T-helper 22 cell (primary cell): ENCODE data around the gene FAM193B.

Experiments
- DNase-seq: peaks from one replicate; pipeline ENCODE4 v3.0.0-alpha.2; 2020; ENCODE audit warnings: low read depth

The FAM193B gene

DNA sequence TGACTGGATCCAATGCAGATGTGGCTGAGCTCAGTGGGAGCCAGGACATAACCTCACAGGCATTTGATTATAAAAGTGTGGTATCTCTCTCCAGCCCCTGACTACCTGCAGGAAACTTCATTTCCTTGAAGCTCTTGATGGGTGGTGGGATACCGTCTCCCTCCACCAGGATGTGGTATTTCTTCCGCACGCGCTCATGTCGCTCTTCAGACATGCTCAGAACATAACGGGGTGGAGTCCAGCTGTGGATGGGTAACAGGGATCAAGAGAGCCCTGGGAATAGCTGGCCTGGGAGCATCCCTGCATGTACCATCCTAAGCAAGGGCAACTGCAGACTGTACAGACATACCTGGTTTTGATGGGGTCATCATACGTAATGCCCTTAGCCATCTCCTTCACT, 38.8 kb downstream of the FAM193B start:
- DNase-seq: no peak

DNA sequence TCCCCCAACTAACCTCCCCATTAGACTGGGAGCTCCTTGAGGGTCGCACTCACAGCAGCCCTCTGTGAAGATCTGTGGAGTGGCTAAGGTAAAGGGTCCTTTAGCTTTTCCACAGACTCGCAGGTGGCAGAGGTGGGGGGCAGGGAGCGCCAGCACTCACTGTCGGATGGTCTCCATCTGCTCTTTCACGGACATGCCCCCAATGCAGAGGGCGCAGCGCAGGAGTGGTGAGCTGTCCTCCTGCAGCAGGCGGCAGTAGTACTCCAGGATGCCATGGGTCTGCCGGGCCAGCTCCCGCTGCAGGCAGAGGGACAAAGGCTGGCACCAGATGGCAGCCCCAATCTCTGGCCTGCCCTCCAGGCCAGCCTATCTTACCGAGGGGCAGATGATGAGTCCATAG, 39.8 kb downstream of the FAM193B start:
- no peak for DNase-seq

DNA sequence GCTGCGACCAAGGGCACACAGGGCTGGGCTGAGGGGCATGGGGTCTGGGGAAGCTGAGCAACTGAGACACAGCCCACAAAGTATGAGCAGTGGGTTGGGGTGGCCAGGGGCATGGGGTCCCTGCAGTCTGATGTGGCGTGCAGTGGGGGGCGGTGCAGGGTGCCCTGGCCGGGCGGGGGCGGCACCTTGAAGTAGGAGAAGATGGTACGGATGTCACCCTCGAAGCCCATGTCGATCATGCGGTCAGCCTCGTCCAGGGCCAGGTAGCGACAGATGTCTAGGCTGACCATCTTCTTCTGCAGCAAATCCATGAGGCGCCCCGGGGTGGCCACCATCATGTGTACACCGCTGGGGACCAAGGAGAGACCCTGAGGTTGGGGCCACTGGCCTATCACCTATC, 40.9 kb downstream of the FAM193B start:
- DNase-seq: no peak

DNA sequence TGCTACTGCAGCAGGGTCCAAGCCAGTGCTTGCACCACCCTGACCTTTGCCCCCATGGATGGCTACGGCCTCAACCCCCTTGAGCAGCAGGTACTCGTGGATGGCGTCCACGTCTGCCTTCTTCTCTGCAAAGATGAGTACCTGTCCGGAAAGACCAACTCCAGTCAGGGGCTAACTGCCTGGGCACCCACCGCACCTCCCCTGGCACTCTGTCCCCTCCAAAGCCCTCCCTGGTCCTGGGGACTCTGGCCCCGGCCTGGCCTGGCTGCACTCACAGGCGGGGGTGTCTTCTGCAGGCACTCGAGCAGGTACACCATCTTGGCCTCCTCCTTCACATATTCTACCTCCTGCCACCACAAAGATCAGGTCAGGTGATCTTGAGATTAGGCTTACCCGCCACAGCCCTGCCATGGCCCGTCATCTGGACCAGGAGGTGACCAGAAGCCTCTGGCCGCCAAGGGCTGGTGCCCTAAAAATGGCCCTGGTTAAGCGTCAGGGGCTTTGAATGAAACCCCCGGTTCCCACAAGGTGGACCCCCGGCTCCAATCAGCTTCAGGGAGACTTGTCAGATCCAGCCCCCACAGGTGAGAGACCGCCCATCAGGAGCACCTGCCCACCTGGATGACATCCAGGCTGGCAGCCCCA, 41.5 kb downstream of the FAM193B start:
- no peak for DNase-seq

DNA sequence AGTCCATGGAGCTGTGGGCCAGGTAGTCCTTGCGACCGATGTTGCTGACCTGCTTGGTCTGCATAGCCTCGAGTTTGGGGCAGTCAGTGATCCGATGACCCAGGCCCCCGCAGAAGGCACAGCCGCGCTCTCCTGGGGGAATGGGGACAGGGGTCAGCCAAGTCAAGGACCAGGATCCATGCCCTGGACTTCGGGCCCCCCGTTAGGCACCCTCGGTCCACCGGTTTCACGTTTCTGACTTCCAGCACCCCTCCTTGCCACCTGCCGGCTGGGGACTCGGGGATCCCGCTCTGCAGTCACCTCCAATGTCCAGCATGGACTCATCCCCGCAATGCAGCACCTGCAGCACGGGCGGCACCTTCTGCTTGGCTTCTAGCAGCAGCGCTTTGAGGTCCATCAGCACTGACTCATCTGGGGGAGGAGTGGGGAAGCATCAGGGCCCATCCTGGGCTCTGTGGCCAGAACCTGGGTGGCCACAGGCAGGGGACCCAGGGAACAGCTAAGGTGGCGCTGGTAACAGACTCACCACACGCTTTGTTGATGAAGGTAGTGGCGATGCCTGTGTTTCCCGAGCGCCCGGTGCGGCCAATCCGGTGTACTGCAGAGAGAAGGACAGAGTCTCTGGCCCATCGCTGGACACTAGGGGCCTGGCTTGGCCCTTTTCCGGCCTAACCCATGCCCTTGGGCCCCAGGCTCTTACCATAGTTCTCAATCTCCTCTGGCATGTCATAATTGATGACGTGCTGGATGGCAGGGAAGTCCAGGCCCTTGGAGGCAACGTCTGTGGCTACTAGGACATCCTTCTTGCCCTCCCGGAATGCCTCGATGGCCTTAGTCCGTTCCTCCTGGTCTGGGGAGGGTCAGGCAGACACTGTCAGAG, 42.3 kb downstream of the FAM193B start:
- no peak for DNase-seq

DNA sequence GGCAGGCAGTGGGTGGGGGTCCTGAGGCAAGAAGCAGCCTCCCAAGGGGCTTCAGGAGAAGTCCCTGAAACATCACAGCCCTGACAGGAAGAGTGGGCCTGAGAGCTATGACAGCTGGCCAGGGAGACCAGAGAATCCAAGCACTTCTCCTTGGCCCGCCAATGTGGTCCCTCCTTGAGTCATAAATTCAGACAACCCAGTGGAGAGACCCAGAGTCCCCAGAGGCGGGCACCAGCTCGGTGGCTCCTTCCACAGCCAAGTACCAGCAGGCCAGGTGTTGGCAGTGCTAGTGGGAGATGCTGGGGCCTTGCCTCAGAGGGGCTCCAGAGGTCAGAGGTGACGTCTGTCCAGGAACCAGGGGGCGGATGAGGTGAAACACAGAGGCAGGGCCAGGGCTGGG, 43.2 kb downstream of the FAM193B start:
- no peak for DNase-seq

DNA sequence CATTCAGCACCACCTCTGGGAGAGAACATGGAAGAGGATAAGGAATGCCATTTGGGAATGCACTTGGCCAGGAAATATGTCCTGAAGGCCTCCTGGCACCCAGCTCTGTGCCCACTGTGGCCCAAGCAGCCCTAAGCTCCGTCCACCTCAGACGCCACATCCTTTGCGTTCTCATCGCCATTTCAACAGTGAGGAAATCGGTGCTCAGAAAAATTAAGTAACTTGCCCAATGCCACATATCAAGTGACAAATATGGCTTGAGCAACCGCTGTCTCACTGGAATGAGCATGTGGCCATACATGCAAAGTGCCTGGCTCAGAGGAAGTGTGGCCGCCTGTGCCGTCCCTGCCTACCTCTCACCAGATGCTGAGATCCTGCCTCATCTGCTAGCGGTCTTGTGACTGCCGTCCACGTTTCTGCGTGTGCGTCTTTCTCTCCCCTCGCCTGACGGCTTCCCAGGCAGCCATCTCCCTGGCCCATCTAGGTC, 43.8 kb downstream of the FAM193B start:
- DNase-seq: no peak

DNA sequence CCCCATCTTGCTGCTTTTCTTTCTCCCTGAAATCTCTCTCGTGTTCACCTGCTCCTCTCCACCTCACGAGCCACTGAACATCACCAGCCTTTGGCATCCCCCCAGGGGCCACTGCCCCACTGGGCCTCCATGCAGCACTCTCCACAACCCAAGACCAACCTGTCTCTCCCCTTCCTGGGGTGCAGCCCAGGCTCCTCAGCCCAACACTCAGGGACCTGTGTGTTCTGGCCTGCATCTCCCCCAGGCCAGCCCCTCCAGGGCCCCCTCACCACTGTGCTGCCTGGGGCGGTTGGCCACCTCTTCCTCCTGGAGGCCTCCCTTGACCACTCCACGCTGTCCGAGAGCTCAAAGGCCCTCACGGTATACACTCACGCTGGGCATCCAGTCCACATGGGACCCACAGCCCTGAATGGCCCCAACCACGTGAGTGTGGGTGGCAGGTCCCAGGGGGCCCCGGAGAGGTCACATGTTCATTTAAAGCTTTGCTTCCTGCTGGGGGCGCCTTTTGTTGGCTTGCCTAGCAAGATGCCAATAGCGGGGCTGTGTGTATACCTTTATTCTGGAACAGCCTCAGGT, 44.3 kb downstream of the FAM193B start:
- DNase-seq: no peak

DNA sequence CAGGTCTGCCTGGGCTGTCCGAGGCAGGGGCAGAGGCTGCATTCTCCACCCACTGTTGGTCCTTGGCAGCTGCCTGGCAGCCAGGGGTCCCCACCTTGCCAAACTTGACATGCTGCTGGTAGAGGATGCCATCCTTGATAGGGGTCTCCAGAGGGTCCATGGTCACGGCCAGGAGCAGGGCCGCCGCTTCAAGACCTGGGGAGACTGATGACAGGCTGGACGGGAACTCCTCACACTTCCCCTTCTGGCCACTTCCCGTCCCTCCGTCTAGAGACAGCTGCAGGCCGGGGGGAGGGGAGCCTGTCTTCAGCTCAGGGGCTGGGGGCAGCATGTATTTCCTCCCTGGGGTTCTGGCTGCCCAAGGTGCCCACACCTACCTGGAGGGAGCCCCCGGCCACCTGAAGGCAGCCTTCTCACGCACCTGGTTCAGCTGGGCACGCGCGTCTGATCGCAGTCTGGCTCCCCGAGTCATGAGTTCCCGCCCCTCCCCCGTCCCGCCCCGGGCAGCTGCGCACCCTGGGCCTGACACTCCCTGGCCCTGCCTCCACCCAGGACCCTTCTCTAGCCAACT, 44.9 kb downstream of the FAM193B start, which contains the start of gene DOK3:
DOK3 (minus strand) TSS at position 446 of the 571 bp plus-strand sequence; CDS start at position 160, 286 bp downstream.
- DNase-seq: no peak

DNA sequence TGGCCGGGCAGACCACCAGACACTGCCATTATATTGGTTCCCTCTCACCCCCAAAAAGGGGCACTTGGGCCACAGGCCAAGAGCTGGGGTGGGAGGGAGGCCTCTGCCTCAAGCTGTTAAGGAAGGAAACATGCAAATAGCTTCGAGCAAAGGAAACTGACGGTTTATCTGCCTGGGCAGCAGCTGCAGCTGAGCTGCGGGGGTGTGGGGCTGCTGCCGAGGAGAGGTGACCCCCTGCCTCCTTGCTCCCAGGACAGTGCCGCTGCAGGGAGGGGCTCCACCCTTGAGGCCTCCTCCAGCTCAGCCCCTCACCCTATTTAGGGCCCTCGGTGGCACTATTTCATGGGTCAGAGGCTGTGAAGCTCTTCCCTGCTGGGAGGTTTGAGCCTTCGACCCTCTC, 45.5 kb downstream of the FAM193B start:
- no peak for DNase-seq

DNA sequence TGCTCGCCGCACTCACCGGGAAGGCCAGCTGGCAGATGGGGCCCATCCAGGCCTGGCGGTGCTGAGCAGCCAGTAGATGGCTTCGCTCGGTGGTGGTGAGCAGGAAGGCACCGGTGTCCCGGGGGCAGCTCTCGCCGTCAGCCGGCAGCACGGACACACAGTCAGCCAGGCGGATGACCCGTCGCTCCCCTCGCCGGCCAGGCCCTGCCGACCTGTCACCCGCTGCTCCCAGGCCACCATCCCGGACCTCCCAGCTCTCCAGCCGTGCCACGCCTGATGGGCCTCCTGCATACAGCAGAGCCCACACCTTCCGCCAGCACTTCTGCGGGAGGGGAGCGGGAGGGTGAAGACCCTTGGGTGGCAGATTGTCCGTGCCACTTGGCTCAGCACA, 46.1 kb downstream of the FAM193B start:
- DNase-seq: no peak

DNA sequence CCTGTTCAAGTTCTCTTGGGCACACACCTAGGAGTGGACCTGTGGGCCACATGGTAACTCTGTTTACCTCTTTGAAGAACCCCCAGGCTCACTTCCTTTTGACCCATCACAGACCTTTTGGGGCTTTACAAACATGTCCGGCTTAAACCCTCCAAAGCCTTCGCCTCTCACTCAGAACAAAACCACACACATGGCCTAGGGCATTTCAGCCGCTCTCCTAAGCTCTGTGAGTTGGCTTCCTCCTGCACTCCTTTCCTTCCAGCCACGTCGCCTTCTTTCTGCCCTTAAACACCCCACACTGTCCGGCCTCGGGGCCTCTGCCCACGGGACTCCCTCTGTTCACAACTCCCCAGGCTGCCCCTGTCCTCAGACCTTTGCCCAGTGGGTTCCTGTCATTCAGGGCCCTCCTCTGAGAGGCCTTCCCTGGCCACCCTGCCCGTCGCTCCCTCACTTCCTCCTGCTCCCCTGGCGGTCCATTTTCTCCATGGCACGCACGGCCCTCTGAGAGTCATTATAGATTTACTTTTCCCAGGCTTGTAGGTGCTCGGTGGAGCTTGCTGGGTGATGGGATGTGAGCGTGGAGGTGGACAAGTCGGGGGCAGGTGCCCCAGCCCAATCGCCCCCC, 46.7 kb downstream of the FAM193B start:
- no peak for DNase-seq

DNA sequence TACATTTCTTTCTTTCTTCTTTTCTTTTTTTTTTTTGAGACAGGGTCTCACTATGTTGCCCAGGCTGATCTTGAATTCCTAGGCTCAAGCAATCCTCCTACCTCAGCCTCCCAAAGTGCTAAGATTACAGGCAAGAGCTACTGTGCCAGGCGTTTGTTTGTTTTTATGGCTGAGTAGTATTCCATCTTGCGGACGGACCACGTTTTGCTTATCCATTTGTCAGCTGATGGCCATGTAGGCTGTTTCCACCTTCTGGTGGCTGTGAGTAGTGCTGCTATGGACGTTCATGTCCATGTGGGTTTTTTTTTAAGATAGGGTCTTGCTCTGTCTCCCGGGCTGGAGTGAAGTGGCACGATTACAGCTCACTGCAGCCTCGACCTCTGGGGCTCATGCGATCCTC, 47.2 kb downstream of the FAM193B start:
- DNase-seq: no peak

DNA sequence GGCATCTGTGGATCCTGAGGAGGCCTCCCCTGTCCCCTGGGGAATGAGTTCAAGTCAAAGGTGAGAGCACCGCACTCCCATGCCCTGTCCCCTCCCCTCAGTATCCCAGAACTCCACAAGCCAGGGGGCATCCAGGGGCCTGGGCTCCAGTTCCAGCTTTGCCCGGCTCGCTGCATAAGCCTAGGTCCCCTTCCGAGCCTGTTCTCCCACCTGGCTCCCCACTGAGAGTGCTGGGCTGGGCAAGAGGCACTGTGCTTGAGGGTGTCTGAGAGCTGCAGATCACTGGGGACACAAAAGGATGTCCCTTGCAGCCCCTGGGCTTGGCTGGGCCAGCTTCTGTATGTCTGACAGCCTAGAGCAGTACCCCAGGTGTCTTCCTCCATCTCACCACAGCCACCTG, 49.3 kb downstream of the FAM193B start:
- no peak for DNase-seq

DNA sequence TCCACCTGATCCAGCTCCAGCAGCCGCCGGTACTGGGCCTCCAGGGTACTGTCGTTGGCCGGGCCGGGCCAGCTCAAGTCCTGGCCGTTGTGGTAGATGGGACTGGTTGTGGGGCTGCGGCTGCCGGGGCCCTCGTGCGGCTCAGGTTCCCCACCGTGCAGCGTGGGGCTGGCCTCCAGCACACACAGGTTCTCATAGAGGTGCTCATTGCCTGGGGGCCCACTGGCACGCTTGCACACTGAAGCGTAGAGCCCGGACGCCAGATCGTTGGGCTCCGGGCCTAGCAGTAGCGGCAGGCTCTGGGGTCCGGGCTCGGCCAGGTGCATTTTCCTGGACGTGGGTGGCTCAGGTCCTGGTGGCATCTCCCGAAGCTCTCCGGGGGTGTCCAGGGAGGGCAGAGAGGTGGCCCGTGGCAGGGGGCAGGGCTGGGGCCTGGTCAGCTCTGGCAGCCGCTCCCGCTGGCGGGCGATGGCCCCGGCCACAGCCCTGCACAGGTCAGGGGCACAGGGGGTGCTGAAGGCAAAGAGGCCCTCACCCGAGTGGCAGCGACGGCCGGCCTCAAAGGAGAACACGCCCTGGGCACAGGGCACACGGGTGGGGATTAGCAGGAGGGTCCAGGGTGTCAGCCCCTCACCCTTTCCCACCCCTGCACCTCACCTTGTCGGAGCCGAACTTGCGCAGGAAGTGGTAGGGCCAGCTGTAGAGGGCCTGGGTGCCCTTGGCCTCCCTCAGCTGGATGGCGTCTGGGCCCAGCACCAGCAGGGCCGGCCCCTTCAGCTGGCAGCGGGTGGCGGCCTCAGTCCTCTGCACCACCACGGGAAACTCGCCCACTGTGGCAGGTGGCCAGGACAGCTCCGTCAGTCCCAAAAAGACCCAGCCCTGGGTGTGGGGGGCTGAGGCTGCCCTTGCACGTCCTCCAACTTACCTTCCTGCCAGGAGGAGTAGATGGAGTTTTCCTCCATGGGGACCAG, 50.0 kb downstream of the FAM193B start:
- no peak for DNase-seq

DNA sequence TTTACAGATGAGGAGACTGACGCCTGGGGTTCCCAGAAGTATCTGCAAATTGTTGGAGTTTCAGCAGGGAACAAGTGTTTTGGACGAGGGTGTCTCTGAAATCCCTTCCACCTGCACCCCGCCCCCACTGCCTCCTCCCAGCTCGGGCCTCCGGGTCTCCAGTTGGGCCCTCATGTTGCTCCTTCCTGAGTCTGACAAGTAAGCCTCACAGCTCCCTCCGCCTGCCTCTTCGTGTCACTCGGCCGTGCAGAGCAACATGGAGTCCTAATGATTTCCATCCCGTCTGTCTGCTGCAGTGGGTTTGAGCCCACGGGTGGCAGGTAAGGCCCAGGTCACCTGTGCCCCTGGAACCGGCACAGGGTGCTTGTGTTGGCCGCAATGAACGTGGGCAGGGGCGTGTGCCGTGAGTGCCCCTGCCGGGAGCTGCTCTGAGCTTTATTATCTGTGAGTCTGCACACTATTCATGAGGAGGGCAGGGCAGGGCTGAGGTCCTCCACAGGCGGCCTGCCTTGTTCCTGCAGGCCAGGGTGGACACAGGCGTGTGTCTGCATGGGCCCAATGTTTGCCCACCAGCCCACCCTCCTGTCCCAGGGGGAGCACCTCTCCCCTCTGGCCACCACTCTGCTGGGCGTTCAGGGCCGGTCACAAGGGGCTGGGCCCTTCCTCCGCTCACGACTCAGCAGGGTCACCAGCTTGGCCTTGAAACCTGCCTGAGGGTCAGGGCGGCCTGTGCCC, 50.8 kb downstream of the FAM193B start:
- DNase-seq: no peak

DNA sequence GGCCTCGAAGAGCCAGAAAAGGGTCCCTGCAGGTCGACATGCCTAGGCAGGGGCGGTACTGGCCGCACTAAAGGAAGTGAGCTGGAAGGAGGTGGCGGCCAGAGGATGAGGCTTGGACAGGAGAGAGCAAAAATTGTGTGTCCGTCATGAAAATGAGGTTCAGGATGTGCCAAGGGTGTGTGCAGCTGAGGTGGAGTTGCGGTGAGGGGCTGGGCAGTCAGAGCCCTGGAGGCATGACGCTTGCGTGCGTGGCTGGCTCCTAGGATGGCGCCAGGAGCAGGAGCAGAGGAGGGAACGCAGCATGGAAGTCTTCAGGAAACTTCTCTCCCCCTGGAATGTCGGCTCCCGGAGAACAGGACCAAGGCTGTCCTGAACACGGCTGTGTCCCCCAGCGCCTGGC, 51.5 kb downstream of the FAM193B start:
- DNase-seq: no peak

DNA sequence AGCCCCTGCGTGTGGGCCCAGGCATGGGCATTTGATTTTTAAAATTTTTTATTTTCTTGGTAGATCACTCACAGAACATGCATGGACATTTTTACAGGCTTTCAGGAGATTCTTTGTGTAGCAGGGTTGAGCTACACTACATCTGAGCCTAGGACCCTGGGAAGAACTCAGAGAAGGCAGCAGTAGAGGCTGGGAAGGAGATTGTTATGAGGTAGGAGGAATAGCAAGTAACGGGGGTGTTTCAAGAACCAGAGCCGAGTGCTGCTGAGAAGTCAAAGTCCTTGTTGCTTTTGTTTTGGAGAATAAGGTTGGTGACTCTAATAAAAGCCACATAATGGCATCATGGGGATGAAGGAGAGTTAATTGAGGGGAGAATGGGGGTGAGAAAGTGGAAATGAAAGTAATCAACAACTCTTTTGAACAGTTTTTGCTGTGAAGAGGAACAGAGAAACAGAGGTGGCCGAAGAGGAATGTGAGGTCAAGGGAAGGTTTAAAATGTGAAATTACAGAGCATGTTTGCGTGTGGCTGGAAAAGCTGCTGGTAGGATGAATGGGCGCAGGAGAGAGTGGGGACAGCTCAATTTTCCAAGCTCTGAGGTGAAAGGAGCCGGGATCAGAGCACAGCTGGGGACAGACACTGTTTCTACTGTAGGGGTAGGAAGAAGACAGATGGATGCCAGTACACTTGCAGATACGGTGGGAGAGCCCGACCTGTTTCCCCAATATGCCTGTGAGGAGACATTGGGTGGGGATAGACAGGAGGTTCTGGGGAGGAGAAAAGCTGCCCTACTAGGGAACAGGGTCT, 52.3 kb downstream of the FAM193B start:
- DNase-seq: no peak
